Measurements from ENCODE around the gene ALK. TPM values are rescaled to one million over a fixed set of nuclear protein-coding genes. Genes with fewer than 3 reads are reported as not detected.

The ALK gene
- total RNA-seq, 8 experiments from 2014 or later = 0.49 to 8.8 (median 3.8) TPM

DNA sequence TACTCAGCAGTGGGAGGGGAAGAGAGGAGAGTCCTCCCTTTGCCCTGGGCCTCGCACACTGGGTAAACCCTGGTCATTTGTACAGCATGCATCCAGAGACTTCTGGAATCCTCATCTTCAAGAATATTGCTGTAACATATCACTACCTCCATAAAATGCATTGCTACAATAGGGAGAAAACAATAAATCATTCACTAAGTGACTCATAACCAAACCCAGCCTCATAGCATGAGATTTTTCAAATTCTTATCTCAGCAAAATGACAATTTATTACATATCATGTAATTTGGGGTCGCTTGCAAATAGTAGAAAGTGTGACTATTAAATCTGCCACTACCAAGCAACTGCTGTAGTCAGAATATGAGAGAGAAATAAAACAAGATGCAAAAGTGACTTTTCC, 189.4 kb downstream of the ALK start:
- Histone ChIP-seq H3K4me1 (replicated peaks in 1 of 2) (peaks cover 21 to 27% of the 10 kb centered on the region in 2 donors), H3K4me3 (no peak overlapping the region), H3K27ac (no peak overlapping the region)
- 17 to 100% (median 58%) methylated on average over 1 to 2 of the region's 2 CpGs; no CpG with 5 or more reads in 2 of the 10 experiments for WGBS, 10 experiments
- ATAC-seq (replicated peaks in 6 of 8) = peak in 1 of 8 experiments; percentile 27
- in situ Hi-C loops (cut with MboI; ENCODE audit: low pct_unique_long_range_greater_than_20kb in 2 of 9, low sequenced_read_pairs in 9 of 9, unreplicated experiment in 9 of 9) = no loop called here

DNA sequence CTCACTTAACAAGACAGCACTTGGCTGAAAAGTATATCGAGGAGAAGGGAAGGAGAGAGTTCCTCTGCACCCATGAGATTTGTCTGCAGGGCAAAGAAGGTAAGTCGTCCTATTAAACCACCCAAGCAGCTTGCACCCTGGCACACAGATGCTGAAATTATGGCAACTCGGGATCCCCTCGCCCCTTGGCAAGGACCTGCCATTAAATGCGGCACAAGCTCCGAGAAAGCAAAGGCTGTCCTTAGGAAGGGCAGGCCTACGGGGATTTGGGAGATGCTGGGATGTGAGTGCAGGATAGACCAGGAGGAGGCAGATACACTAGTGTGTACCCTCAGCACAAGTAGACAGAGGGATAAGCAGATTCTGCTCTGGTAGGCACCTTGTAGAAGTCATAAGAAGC, 191.5 kb downstream of the ALK start:
- in situ Hi-C loops (cut with MboI; ENCODE audit: low pct_unique_long_range_greater_than_20kb in 2 of 9, low sequenced_read_pairs in 9 of 9, unreplicated experiment in 9 of 9) = no loop called here
- Histone ChIP-seq H3K27ac (no peak overlapping the region), H3K4me1 (replicated peaks in 1 of 2) (peaks cover 24 to 34% of the 10 kb centered on the region in 2 donors), H3K4me3 (no peak overlapping the region)
- WGBS, 10 experiments = 0 to 100% (median 86%) methylated on average over 2 to 6 of the region's 7 CpGs; no CpG with 5 or more reads in 2 of the 10 experiments
- no peak for ATAC-seq (replicated peaks in 6 of 8)

- in situ Hi-C loops (cut with MboI; ENCODE audit: low pct_unique_long_range_greater_than_20kb in 2 of 9, low sequenced_read_pairs in 9 of 9, unreplicated experiment in 9 of 9) = no loop called here
- ATAC-seq (replicated peaks in 6 of 8) = no peak
- Histone ChIP-seq H3K4me1 (replicated peaks in 1 of 2) (peaks cover 24 to 38% of the 10 kb centered on the region in 2 donors), H3K27ac (no peak overlapping the region), H3K4me3 (no peak overlapping the region)
- WGBS, 10 experiments = 0 to 82% (median 29%) methylated on average over 1 to 7 of the region's 7 CpGs; no CpG with 5 or more reads in 1 of the 10 experiments
Measured at GRCh38 chr2:29729401-29729800, 192.0 kb downstream of the ALK start.

- Histone ChIP-seq H3K27ac (no peak overlapping the region), H3K4me1 (replicated peaks in 1 of 2) (peaks cover 30 to 48% of the 10 kb centered on the region in 2 donors), H3K4me3 (no peak overlapping the region)
- in situ Hi-C loops (cut with MboI; ENCODE audit: low pct_unique_long_range_greater_than_20kb in 2 of 9, low sequenced_read_pairs in 9 of 9, unreplicated experiment in 9 of 9) = no loop called here
- ATAC-seq (replicated peaks in 6 of 8) = peak in 5 of 8 experiments; percentile 23 to 53 (median 40)
- 0 to 60% (median 14%) methylated on average over 1 to 2 of the region's 2 CpGs; no CpG with 5 or more reads in 6 of the 10 experiments for WGBS, 10 experiments
Measured at GRCh38 chr2:29726976-29727375, 194.4 kb downstream of the ALK start.

GRCh38 chr2:29725610-29726009, 195.8 kb downstream of the ALK start:
- in situ Hi-C loops (cut with MboI; ENCODE audit: low pct_unique_long_range_greater_than_20kb in 2 of 9, low sequenced_read_pairs in 9 of 9, unreplicated experiment in 9 of 9) = no loop called here
- ATAC-seq (replicated peaks in 6 of 8) = no peak
- 0 to 60% (median 25%) methylated on average over 1 to 2 of the region's 2 CpGs; no CpG with 5 or more reads in 5 of the 10 experiments for WGBS, 10 experiments
- Histone ChIP-seq H3K4me1 (replicated peaks in 1 of 2) (peaks cover 30 to 47% of the 10 kb centered on the region in 2 donors), H3K27ac (no peak overlapping the region), H3K4me3 (no peak overlapping the region)

DNA sequence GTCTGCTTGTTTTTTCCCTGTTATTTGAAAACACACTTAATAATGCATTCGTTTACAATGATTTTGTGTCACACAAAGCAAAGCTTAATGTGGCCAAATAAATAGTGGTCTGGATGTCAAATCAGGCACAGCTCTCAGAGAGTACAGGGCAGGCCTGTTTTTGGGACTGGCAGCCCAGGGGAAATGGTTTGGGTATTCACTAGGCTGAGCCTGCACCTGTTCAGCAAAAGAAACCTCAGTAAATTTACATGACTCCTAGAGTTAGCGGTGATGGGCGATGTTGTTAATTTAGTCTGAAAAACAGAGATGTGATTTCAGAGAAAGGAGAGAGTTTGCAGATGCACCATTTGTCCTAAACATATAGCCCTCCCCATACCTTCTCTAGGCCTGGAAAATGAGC, 197.1 kb downstream of the ALK start:
- WGBS, 10 experiments = 42 to 94% (median 67%) methylated on average over 1 to 3 of the region's 3 CpGs; no CpG with 5 or more reads in 3 of the 10 experiments
- no peak overlapping the region for H3K4me3 ChIP-seq
- in situ Hi-C loops (cut with MboI; ENCODE audit: low pct_unique_long_range_greater_than_20kb in 2 of 9, low sequenced_read_pairs in 9 of 9, unreplicated experiment in 9 of 9) = no loop called here
- peak in 1 of 8 experiments; percentile 32 for ATAC-seq (replicated peaks in 6 of 8)
- peaks cover 38 to 58% of the 10 kb centered on the region in 2 donors for H3K4me1 ChIP-seq (replicated peaks in 1 of 2)
- no peak overlapping the region for H3K27ac ChIP-seq

- WGBS, 10 experiments = 5 to 64% (median 34%) methylated on average over 2 to 7 of the region's 7 CpGs
- in situ Hi-C loops (cut with MboI; ENCODE audit: low pct_unique_long_range_greater_than_20kb in 2 of 9, low sequenced_read_pairs in 9 of 9, unreplicated experiment in 9 of 9) = no loop called here
- Histone ChIP-seq H3K4me3 (no peak overlapping the region), H3K4me1 (replicated peaks in 1 of 2) (peaks cover 41 to 59% of the 10 kb centered on the region in 2 donors), H3K27ac (no peak overlapping the region)
- no peak for ATAC-seq (replicated peaks in 6 of 8)
Measured at GRCh38 chr2:29723255-29724001, 198.0 kb downstream of the ALK start.

DNA sequence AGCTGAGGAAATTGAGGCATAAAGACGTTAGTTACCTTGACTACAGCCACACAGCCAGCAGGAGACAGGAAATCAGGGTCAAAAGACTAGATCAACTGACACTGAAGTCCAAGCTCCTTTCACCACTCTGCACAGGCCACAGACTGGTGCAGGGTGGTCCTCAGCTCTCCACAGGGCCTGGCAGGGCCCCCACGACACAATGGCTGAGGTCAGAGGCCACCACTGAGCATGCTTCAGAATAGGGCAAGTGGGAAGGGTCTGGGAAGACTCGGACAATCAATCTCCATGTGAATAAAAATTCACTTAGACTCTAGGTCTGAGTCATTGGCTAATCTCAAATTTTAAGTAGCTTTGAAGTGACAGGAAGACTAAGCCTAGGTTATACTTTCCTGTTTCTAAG, 201.7 kb downstream of the ALK start:
- in situ Hi-C loops (cut with MboI; ENCODE audit: low pct_unique_long_range_greater_than_20kb in 2 of 9, low sequenced_read_pairs in 9 of 9, unreplicated experiment in 9 of 9) = no loop called here
- Histone ChIP-seq H3K4me1 (replicated peaks in 1 of 2) (peaks cover 39 to 49% of the 10 kb centered on the region in 2 donors), H3K4me3 (no peak overlapping the region), H3K27ac (no peak overlapping the region)
- peak in 5 of 8 experiments; percentile 46 to 73 (median 50) for ATAC-seq (replicated peaks in 6 of 8)
- WGBS, 10 experiments = 0 to 67% (median 23%) methylated on average over 1 to 2 of the region's 3 CpGs; no CpG with 5 or more reads in 4 of the 10 experiments

GRCh38 chr2:29718076-29718686, 203.2 kb downstream of the ALK start:
- H3K27ac ChIP-seq = peak overlapping the region in 1 of 2 donors; percentile 74

DNA sequence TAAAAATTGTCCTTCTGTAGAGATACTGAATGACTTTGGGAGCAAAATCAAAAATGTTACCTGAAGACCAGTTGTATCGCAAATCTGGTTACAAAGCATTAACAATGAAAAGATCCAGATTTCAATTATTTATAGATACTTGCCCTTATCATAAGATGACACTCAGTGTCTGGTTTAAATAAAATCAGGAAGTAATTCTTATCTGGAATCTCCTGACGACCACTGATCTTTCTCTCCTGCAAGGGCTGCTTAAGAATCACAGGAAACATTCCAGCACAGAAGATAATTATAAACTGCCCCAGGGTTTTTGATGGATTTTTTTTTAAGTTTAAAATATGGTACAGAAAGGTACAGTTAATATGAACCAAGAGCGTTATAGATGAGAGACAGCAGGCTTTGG, 205.7 kb downstream of the ALK start:
- H3K4me1 ChIP-seq (replicated peaks in 1 of 2) = peaks cover 34 to 36% of the 10 kb centered on the region in 2 donors
- 17 to 100% (median 83%) methylated on average over 1 to 3 of the region's 3 CpGs; no CpG with 5 or more reads in 1 of the 10 experiments for WGBS, 10 experiments
- in situ Hi-C loops (cut with MboI; ENCODE audit: low pct_unique_long_range_greater_than_20kb in 2 of 9, low sequenced_read_pairs in 9 of 9, unreplicated experiment in 9 of 9) = no loop called here
- no peak for ATAC-seq (replicated peaks in 6 of 8)
- no peak overlapping the region for H3K27ac ChIP-seq
- H3K4me3 ChIP-seq = no peak overlapping the region

More at GRCh38 chr2:29718076-29718686, 203.2 kb downstream of the ALK start:
- ATAC-seq (replicated peaks in 6 of 8) = peak in 6 of 8 experiments; percentile 52 to 86 (median 74)
- Histone ChIP-seq H3K4me3 (no peak overlapping the region), H3K4me1 (replicated peaks in 1 of 2) (peaks cover 34 to 38% of the 10 kb centered on the region in 2 donors)
- in situ Hi-C loops (cut with MboI; ENCODE audit: low pct_unique_long_range_greater_than_20kb in 2 of 9, low sequenced_read_pairs in 9 of 9, unreplicated experiment in 9 of 9) = no loop called here
- 0 to 87% (median 7%) methylated on average over 1 to 5 of the region's 5 CpGs; no CpG with 5 or more reads in 1 of the 10 experiments for WGBS, 10 experiments

- WGBS, 10 experiments = 39 to 93% (median 82%) methylated on average over 2 to 4 of the region's 4 CpGs; no CpG with 5 or more reads in 2 of the 10 experiments
- ATAC-seq (replicated peaks in 6 of 8) = no peak
- Histone ChIP-seq H3K4me1 (replicated peaks in 1 of 2) (peaks cover 23 to 24% of the 10 kb centered on the region in 2 donors), H3K27ac (no peak overlapping the region), H3K4me3 (no peak overlapping the region)
- in situ Hi-C loops (cut with MboI; ENCODE audit: low pct_unique_long_range_greater_than_20kb in 2 of 9, low sequenced_read_pairs in 9 of 9, unreplicated experiment in 9 of 9) = no loop called here
Measured at GRCh38 chr2:29714333-29714732, 207.1 kb downstream of the ALK start.

GRCh38 chr2:29706171-29706720, 215.1 kb downstream of the ALK start:
- peak in 2 of 8 experiments; percentile 27 to 38 for ATAC-seq (replicated peaks in 6 of 8)
- Histone ChIP-seq H3K4me3 (no peak overlapping the region), H3K27ac (no peak overlapping the region), H3K4me1 (replicated peaks in 1 of 2) (peaks cover 4 to 14% of the 10 kb centered on the region in 2 donors)
- 0 to 100% (median 61%) methylated on average over 1 to 4 of the region's 4 CpGs; no CpG with 5 or more reads in 1 of the 10 experiments for WGBS, 10 experiments
- in situ Hi-C loops (cut with MboI; ENCODE audit: low pct_unique_long_range_greater_than_20kb in 2 of 9, low sequenced_read_pairs in 9 of 9, unreplicated experiment in 9 of 9) = no loop called here

DNA sequence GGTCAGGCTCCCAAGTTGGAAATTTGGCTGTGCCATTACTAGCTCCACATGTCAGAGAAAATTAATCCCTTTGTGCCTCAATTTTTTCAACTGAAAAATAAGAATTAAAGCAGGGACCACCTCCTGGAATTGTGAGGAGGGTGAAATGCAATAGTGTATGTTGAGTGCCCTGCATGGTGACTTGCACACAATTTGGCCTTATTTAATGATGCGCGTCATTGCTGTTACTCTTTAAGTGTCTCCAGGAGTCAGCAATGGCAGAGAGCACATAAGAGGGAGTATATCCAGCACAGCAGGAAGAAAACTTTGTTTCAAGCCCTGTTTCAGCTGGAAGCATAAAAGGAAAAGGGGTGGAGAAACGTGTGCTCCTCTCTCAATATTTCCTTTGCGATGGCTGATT, 215.8 kb downstream of the ALK start:
- Histone ChIP-seq H3K27ac (no peak overlapping the region), H3K4me1 (replicated peaks in 1 of 2) (peaks cover 4 to 14% of the 10 kb centered on the region in 2 donors), H3K4me3 (no peak overlapping the region)
- 0 to 96% (median 72%) methylated on average over 1 to 4 of the region's 4 CpGs; no CpG with 5 or more reads in 1 of the 10 experiments for WGBS, 10 experiments
- in situ Hi-C loops (cut with MboI; ENCODE audit: low pct_unique_long_range_greater_than_20kb in 2 of 9, low sequenced_read_pairs in 9 of 9, unreplicated experiment in 9 of 9) = no loop called here
- no peak for ATAC-seq (replicated peaks in 6 of 8)
